ENCODE data around the gene KCNE3. TPM values are rescaled to one million over a fixed set of nuclear protein-coding genes. Genes with fewer than 3 reads are reported as not detected.

Gene KCNE3
- total RNA-seq, 1 donor from 2014 or later: 4.7 TPM

GRCh38 chr11:74446532-74446938 lies 20.8 kb downstream of the KCNE3 start:
- H3K36me3 ChIP-seq (ENCODE audit: control insufficient read depth in 3 of 3, insufficient read depth in 3 of 3, low read length in 3 of 3): no peaks in the 10 kb centered on the region
- H3K4me1 ChIP-seq (ENCODE audit: control insufficient read depth in 3 of 3, insufficient read depth in 3 of 3, low read length in 3 of 3): peaks cover 12 to 27% (median 22%) of the 10 kb centered on the region in 3 donors
- no peaks in the 10 kb centered on the region for H3K9me3 ChIP-seq (ENCODE audit: control insufficient read depth in 3 of 3, low read length in 3 of 3)
- no peaks in the 10 kb centered on the region for H3K27me3 ChIP-seq (ENCODE audit: control insufficient read depth in 3 of 3, insufficient read depth in 3 of 3, low read length in 3 of 3)
- no peak overlapping the region for H3K27ac ChIP-seq (ENCODE audit: low read depth, low read length)
- H3K9ac ChIP-seq (ENCODE audit: low read depth in 1 of 3, low read length in 3 of 3): no peak overlapping the region
- no peak overlapping the region for H3K4me3 ChIP-seq (ENCODE audit: low read length in 3 of 3)

- Histone ChIP-seq H3K36me3 (ENCODE audit: control insufficient read depth in 3 of 3, insufficient read depth in 3 of 3, low read length in 3 of 3) (no peaks in the 10 kb centered on the region), H3K4me3 (ENCODE audit: low read length in 3 of 3) (peak overlapping the region in 1 of 3 donors; percentile 4), H3K9me3 (ENCODE audit: control insufficient read depth in 3 of 3, low read length in 3 of 3) (no peaks in the 10 kb centered on the region), H3K27me3 (ENCODE audit: control insufficient read depth in 3 of 3, insufficient read depth in 3 of 3, low read length in 3 of 3) (no peaks in the 10 kb centered on the region), H3K9ac (ENCODE audit: low read depth in 1 of 3, low read length in 3 of 3) (peak overlapping the region in 2 of 3 donors; percentile 26 to 71), H3K4me1 (ENCODE audit: control insufficient read depth in 3 of 3, insufficient read depth in 3 of 3, low read length in 3 of 3) (peaks cover 12 to 23% (median 22%) of the 10 kb centered on the region in 3 donors), H3K27ac (ENCODE audit: low read depth, low read length) (peak overlapping the region; percentile 76)
These were observed 23.0 kb downstream of the KCNE3 start for GRCh38 chr11:74444173-74444826.

- H3K9ac ChIP-seq (ENCODE audit: low read depth in 1 of 3, low read length in 3 of 3): peak overlapping the region; percentile 15 to 54 (median 52)
- H3K27ac ChIP-seq (ENCODE audit: low read depth, low read length): peak overlapping the region; percentile 76
- H3K4me3 ChIP-seq (ENCODE audit: low read length in 3 of 3): peak overlapping the region in 1 of 3 donors; percentile 4
- no peaks in the 10 kb centered on the region for H3K36me3 ChIP-seq (ENCODE audit: control insufficient read depth in 3 of 3, insufficient read depth in 3 of 3, low read length in 3 of 3)
- peaks cover 12 to 20% (median 19%) of the 10 kb centered on the region in 3 donors for H3K4me1 ChIP-seq (ENCODE audit: control insufficient read depth in 3 of 3, insufficient read depth in 3 of 3, low read length in 3 of 3)
- no peaks in the 10 kb centered on the region for H3K9me3 ChIP-seq (ENCODE audit: control insufficient read depth in 3 of 3, low read length in 3 of 3)
- no peaks in the 10 kb centered on the region for H3K27me3 ChIP-seq (ENCODE audit: control insufficient read depth in 3 of 3, insufficient read depth in 3 of 3, low read length in 3 of 3)
These were observed 24.1 kb downstream of the KCNE3 start for GRCh38 chr11:74443071-74443864.

- Histone ChIP-seq H3K4me1 (ENCODE audit: control insufficient read depth in 3 of 3, insufficient read depth in 3 of 3, low read length in 3 of 3) (peaks cover 12 to 20% (median 19%) of the 10 kb centered on the region in 3 donors), H3K36me3 (ENCODE audit: control insufficient read depth in 3 of 3, insufficient read depth in 3 of 3, low read length in 3 of 3) (no peaks in the 10 kb centered on the region), H3K4me3 (ENCODE audit: low read length in 3 of 3) (no peak overlapping the region), H3K27ac (ENCODE audit: low read depth, low read length) (peak overlapping the region; percentile 76), H3K9ac (ENCODE audit: low read depth in 1 of 3, low read length in 3 of 3) (peak overlapping the region; percentile 15 to 54 (median 52)), H3K27me3 (ENCODE audit: control insufficient read depth in 3 of 3, insufficient read depth in 3 of 3, low read length in 3 of 3) (no peaks in the 10 kb centered on the region), H3K9me3 (ENCODE audit: control insufficient read depth in 3 of 3, low read length in 3 of 3) (no peaks in the 10 kb centered on the region)
These were observed 24.7 kb downstream of the KCNE3 start for GRCh38 chr11:74442636-74443035.

GRCh38 chr11:74438681-74439080 lies 28.7 kb downstream of the KCNE3 start:
- H3K4me1 ChIP-seq (ENCODE audit: control insufficient read depth in 3 of 3, insufficient read depth in 3 of 3, low read length in 3 of 3): peaks cover 5 to 10% (median 8%) of the 10 kb centered on the region in 3 donors
- no peaks in the 10 kb centered on the region for H3K36me3 ChIP-seq (ENCODE audit: control insufficient read depth in 3 of 3, insufficient read depth in 3 of 3, low read length in 3 of 3)
- no peaks in the 10 kb centered on the region for H3K27me3 ChIP-seq (ENCODE audit: control insufficient read depth in 3 of 3, insufficient read depth in 3 of 3, low read length in 3 of 3)
- H3K27ac ChIP-seq (ENCODE audit: low read depth, low read length): no peak overlapping the region
- no peaks in the 10 kb centered on the region for H3K9me3 ChIP-seq (ENCODE audit: control insufficient read depth in 3 of 3, low read length in 3 of 3)
- no peak overlapping the region for H3K4me3 ChIP-seq (ENCODE audit: low read length in 3 of 3)
- H3K9ac ChIP-seq (ENCODE audit: low read depth in 1 of 3, low read length in 3 of 3): no peak overlapping the region

- Histone ChIP-seq H3K4me3 (ENCODE audit: low read length in 3 of 3) (no peak overlapping the region), H3K27ac (ENCODE audit: low read depth, low read length) (no peak overlapping the region)
These were observed 29.8 kb downstream of the KCNE3 start for GRCh38 chr11:74437441-74438042.

GRCh38 chr11:74434528-74434927 lies 32.8 kb downstream of the KCNE3 start:
- no peaks in the 10 kb centered on the region for H3K27me3 ChIP-seq (ENCODE audit: control insufficient read depth in 3 of 3, insufficient read depth in 3 of 3, low read length in 3 of 3)
- no peaks in the 10 kb centered on the region for H3K4me1 ChIP-seq (ENCODE audit: control insufficient read depth in 3 of 3, insufficient read depth in 3 of 3, low read length in 3 of 3)
- H3K27ac ChIP-seq (ENCODE audit: low read depth, low read length): no peak overlapping the region
- H3K9me3 ChIP-seq (ENCODE audit: control insufficient read depth in 3 of 3, low read length in 3 of 3): no peaks in the 10 kb centered on the region
- H3K9ac ChIP-seq (ENCODE audit: low read depth in 1 of 3, low read length in 3 of 3): no peak overlapping the region
- H3K36me3 ChIP-seq (ENCODE audit: control insufficient read depth in 3 of 3, insufficient read depth in 3 of 3, low read length in 3 of 3): no peaks in the 10 kb centered on the region
- H3K4me3 ChIP-seq (ENCODE audit: low read length in 3 of 3): no peak overlapping the region

More at GRCh38 chr11:74437441-74438042, 29.8 kb downstream of the KCNE3 start:
- Histone ChIP-seq H3K4me1 (ENCODE audit: control insufficient read depth in 3 of 3, insufficient read depth in 3 of 3, low read length in 3 of 3) (peaks cover 2 to 4% (median 2%) of the 10 kb centered on the region in 3 donors), H3K9ac (ENCODE audit: low read depth in 1 of 3, low read length in 3 of 3) (no peak overlapping the region), H3K27me3 (ENCODE audit: control insufficient read depth in 3 of 3, insufficient read depth in 3 of 3, low read length in 3 of 3) (no peaks in the 10 kb centered on the region), H3K9me3 (ENCODE audit: control insufficient read depth in 3 of 3, low read length in 3 of 3) (no peaks in the 10 kb centered on the region), H3K36me3 (ENCODE audit: control insufficient read depth in 3 of 3, insufficient read depth in 3 of 3, low read length in 3 of 3) (no peaks in the 10 kb centered on the region)

GRCh38 chr11:74429205-74429604 lies 38.1 kb downstream of the KCNE3 start:
- Histone ChIP-seq H3K4me3 (ENCODE audit: low read length in 3 of 3) (no peak overlapping the region), H3K27ac (ENCODE audit: low read depth, low read length) (no peak overlapping the region), H3K9ac (ENCODE audit: low read depth in 1 of 3, low read length in 3 of 3) (no peak overlapping the region), H3K36me3 (ENCODE audit: control insufficient read depth in 3 of 3, insufficient read depth in 3 of 3, low read length in 3 of 3) (no peaks in the 10 kb centered on the region), H3K27me3 (ENCODE audit: control insufficient read depth in 3 of 3, insufficient read depth in 3 of 3, low read length in 3 of 3) (no peaks in the 10 kb centered on the region), H3K4me1 (ENCODE audit: control insufficient read depth in 3 of 3, insufficient read depth in 3 of 3, low read length in 3 of 3) (no peaks in the 10 kb centered on the region), H3K9me3 (ENCODE audit: control insufficient read depth in 3 of 3, low read length in 3 of 3) (no peaks in the 10 kb centered on the region)

GRCh38 chr11:74427384-74427886 lies 39.9 kb downstream of the KCNE3 start:
- Histone ChIP-seq H3K4me1 (ENCODE audit: control insufficient read depth in 3 of 3, insufficient read depth in 3 of 3, low read length in 3 of 3) (no peaks in the 10 kb centered on the region), H3K27me3 (ENCODE audit: control insufficient read depth in 3 of 3, insufficient read depth in 3 of 3, low read length in 3 of 3) (no peaks in the 10 kb centered on the region), H3K9ac (ENCODE audit: low read depth in 1 of 3, low read length in 3 of 3) (no peak overlapping the region), H3K4me3 (ENCODE audit: low read length in 3 of 3) (no peak overlapping the region), H3K36me3 (ENCODE audit: control insufficient read depth in 3 of 3, insufficient read depth in 3 of 3, low read length in 3 of 3) (no peaks in the 10 kb centered on the region), H3K27ac (ENCODE audit: low read depth, low read length) (no peak overlapping the region), H3K9me3 (ENCODE audit: control insufficient read depth in 3 of 3, low read length in 3 of 3) (no peaks in the 10 kb centered on the region)
